Measurements from ENCODE around the gene CCDC18.

CCDC18 gene

GRCh38 chr1:93180723-93181613, at the start of gene CCDC18:
CCDC18 (plus strand) TSS chr1:93180724; CDS start chr1:93183362, 2,638 bp downstream.
- H3K27ac Mint-ChIP-seq: peak within 1 kb of the TSS; percentile 86 to 98 (median 96)
- no peak for TF ChIP-seq CTCF (IDR thresholded peaks at IDR 0.05; ENCODE audit: unreplicated experiment in 3 of 3)
- H3K9me3 Mint-ChIP-seq: no peaks in the 10 kb centered on the region
- H3K4me3 Mint-ChIP-seq: peak within 1 kb of the TSS; percentile 88 to 94 (median 93)
- peaks cover 4% of the 10 kb centered on the region for H3K36me3 Mint-ChIP-seq (ENCODE audit: low read depth)
- peaks cover 16% of the 10 kb centered on the region for H3K4me1 Mint-ChIP-seq
- H3K27me3 Mint-ChIP-seq (ENCODE audit: low read depth): no peaks in the 10 kb centered on the region

GRCh38 chr1:93132638-93133037, 47.9 kb upstream of the CCDC18 start:
- H3K4me1 Mint-ChIP-seq: no peaks in the 10 kb centered on the region
- no peaks in the 10 kb centered on the region for H3K9me3 Mint-ChIP-seq
- peaks cover 34% of the 10 kb centered on the region for H3K36me3 Mint-ChIP-seq (ENCODE audit: low read depth)
- no peak overlapping the region for H3K4me3 Mint-ChIP-seq
- TF ChIP-seq CTCF (IDR thresholded peaks at IDR 0.05; ENCODE audit: unreplicated experiment in 3 of 3): no peak
- H3K27me3 Mint-ChIP-seq (ENCODE audit: low read depth): no peaks in the 10 kb centered on the region
- no peak overlapping the region for H3K27ac Mint-ChIP-seq

- H3K4me3 Mint-ChIP-seq: no peak overlapping the region
Measured at GRCh38 chr1:93136445-93136844, 44.1 kb upstream of the CCDC18 start.

GRCh38 chr1:93137604-93138292, 42.8 kb upstream of the CCDC18 start:
- TF ChIP-seq CTCF (IDR thresholded peaks at IDR 0.05; ENCODE audit: unreplicated experiment in 3 of 3): no peak
- Mint-ChIP-seq H3K9me3 (no peaks in the 10 kb centered on the region), H3K27me3 (ENCODE audit: low read depth) (no peaks in the 10 kb centered on the region), H3K27ac (no peak overlapping the region), H3K36me3 (ENCODE audit: low read depth) (peaks cover 51% of the 10 kb centered on the region), H3K4me3 (no peak overlapping the region), H3K4me1 (no peaks in the 10 kb centered on the region)

More at GRCh38 chr1:93136445-93136844, 44.1 kb upstream of the CCDC18 start:
- no peak for TF ChIP-seq CTCF (IDR thresholded peaks at IDR 0.05; ENCODE audit: unreplicated experiment in 3 of 3)
- no peaks in the 10 kb centered on the region for H3K9me3 Mint-ChIP-seq
- H3K4me1 Mint-ChIP-seq: no peaks in the 10 kb centered on the region
- H3K27me3 Mint-ChIP-seq (ENCODE audit: low read depth): no peaks in the 10 kb centered on the region
- H3K27ac Mint-ChIP-seq: no peak overlapping the region
- peaks cover 47% of the 10 kb centered on the region for H3K36me3 Mint-ChIP-seq (ENCODE audit: low read depth)

GRCh38 chr1:93140106-93140505, 40.4 kb upstream of the CCDC18 start:
- TF ChIP-seq CTCF (IDR thresholded peaks at IDR 0.05; ENCODE audit: unreplicated experiment in 3 of 3): no peak
- H3K9me3 Mint-ChIP-seq: no peaks in the 10 kb centered on the region
- peaks cover 46% of the 10 kb centered on the region for H3K36me3 Mint-ChIP-seq (ENCODE audit: low read depth)
- no peaks in the 10 kb centered on the region for H3K4me1 Mint-ChIP-seq
- H3K27me3 Mint-ChIP-seq (ENCODE audit: low read depth): no peaks in the 10 kb centered on the region
- no peak overlapping the region for H3K27ac Mint-ChIP-seq
- no peak overlapping the region for H3K4me3 Mint-ChIP-seq
